ENCODE results near the gene PPP1R1A.

GRCh38 chr12:54562750-54563356 is 25.6 kb downstream of the PPP1R1A start:
- TF ChIP-seq CTCF (conservative IDR thresholded peaks at IDR 0.05; ENCODE audit: low read depth, low read length) (no peak), EZH2 (IDR thresholded peaks at IDR 0.05; ENCODE audit: low read length, unreplicated experiment) (no peak)
